NCI-H226 (cell line): ENCODE data around the gene DCAF12.

Experiments used
- DNase-seq: peaks from one replicate; pipeline ENCODE4 v3.0.0-alpha.2; 2015

DCAF12 gene

GRCh38 chr9:34124926-34125325, 1.6 kb downstream of the DCAF12 start:
- no peak for DNase-seq

GRCh38 chr9:34124099-34124498, 2.4 kb downstream of the DCAF12 start:
- DNase-seq, result no peak

- no peak for DNase-seq
Observed at GRCh38 chr9:34123682-34124081, 2.8 kb downstream of the DCAF12 start.

GRCh38 chr9:34121996-34122395, 4.5 kb downstream of the DCAF12 start:
- no peak for DNase-seq

GRCh38 chr9:34119713-34120112, 6.8 kb downstream of the DCAF12 start:
- no peak for DNase-seq

GRCh38 chr9:34114436-34114835, 12.1 kb downstream of the DCAF12 start:
- DNase-seq, result no peak

- DNase-seq, result no peak
Observed at GRCh38 chr9:34106110-34106509, 20.4 kb downstream of the DCAF12 start.

- no peak for DNase-seq
Observed at GRCh38 chr9:34102796-34103195, 23.7 kb downstream of the DCAF12 start.

- DNase-seq, result no peak
Observed at GRCh38 chr9:34098307-34098706, 28.2 kb downstream of the DCAF12 start.

GRCh38 chr9:34097865-34098264, 28.6 kb downstream of the DCAF12 start:
- no peak for DNase-seq

- DNase-seq, result no peak
Observed at GRCh38 chr9:34096751-34097150, 29.7 kb downstream of the DCAF12 start.

- DNase-seq, result no peak
Observed at GRCh38 chr9:34093578-34093977, 32.9 kb downstream of the DCAF12 start.

GRCh38 chr9:34089311-34089710, 37.2 kb downstream of the DCAF12 start:
- no peak for DNase-seq

GRCh38 chr9:34087370-34087769, 39.1 kb downstream of the DCAF12 start:
- DNase-seq, result no peak

GRCh38 chr9:34086864-34087263, 39.6 kb downstream of the DCAF12 start:
- no peak for DNase-seq

GRCh38 chr9:34085581-34086500, 40.7 kb downstream of the DCAF12 start:
- DNase-seq, result no peak

GRCh38 chr9:34084562-34084961, 41.9 kb downstream of the DCAF12 start:
- no peak for DNase-seq

GRCh38 chr9:34079181-34079580, 47.3 kb downstream of the DCAF12 start:
- DNase-seq, result peak; percentile 53

GRCh38 chr9:34072868-34073590, 53.5 kb downstream of the DCAF12 start:
- DNase-seq, result peak; percentile 51

- no peak for DNase-seq
Observed at GRCh38 chr9:34072410-34072809, 54.1 kb downstream of the DCAF12 start.

- DNase-seq, result no peak
Observed at GRCh38 chr9:34070606-34071324, 55.7 kb downstream of the DCAF12 start.

- DNase-seq, result no peak
Observed at GRCh38 chr9:34069831-34070230, 56.7 kb downstream of the DCAF12 start.

- DNase-seq, result no peak
Observed at GRCh38 chr9:34065541-34065940, 61.0 kb downstream of the DCAF12 start.
